ENCODE results near the gene PDXK.
"Not testable (repeated sequence)": the region's sequence is repeated elsewhere in the genome, so short reads cannot be mapped to it uniquely, and the experiment has no call there.

PDXK gene

DNA sequence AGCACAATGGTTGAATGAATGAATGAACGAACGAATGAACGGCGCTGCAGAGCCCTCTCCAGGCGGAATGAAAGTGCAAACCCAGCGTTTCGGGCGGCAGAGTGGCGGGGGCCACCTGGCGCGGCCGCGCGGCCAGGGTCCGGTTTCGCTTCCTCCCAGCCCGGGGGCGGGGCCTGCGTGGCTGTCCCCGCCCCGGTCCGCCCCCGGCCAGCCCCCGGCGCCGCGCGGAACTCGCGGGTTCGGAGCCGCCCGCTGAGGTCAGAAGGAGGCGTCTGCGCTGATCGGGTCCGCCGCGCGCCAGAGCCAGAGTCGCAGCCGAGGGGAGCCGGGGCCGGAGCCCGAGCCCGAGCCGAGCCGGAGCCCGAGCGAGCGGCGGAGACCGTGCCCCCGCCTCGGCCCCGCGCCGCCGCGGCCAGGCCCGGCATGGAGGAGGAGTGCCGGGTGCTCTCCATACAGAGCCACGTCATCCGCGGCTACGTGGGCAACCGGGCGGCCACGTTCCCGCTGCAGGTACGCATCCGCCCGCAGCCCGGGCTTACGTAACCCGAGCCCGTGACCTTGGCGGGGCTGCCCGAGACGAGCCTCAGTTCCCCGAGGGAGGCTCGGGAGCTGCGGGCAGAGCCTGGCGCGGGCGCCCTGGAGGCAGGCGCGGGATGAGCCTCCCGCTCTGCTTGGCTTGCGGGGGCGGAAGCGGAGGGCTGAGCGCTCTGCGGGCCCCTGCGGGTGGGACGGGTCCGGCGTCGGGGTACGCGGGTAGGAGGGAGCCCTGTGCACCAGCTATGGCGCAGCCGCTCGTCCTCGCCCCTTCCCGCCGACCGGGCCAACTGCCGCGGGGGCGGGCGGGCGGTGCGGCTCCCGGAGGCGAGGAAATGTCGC is at the start of gene PDXK:
PDXK (plus strand) TSS at position 258 of the 876 bp plus-strand sequence; CDS start at position 424, 166 bp downstream.
- DNase-seq (ENCODE audit: low read depth in 3 of 3, low spot score in 1 of 3), result peak in 2 of 3 donors; percentile 45 to 63

DNA sequence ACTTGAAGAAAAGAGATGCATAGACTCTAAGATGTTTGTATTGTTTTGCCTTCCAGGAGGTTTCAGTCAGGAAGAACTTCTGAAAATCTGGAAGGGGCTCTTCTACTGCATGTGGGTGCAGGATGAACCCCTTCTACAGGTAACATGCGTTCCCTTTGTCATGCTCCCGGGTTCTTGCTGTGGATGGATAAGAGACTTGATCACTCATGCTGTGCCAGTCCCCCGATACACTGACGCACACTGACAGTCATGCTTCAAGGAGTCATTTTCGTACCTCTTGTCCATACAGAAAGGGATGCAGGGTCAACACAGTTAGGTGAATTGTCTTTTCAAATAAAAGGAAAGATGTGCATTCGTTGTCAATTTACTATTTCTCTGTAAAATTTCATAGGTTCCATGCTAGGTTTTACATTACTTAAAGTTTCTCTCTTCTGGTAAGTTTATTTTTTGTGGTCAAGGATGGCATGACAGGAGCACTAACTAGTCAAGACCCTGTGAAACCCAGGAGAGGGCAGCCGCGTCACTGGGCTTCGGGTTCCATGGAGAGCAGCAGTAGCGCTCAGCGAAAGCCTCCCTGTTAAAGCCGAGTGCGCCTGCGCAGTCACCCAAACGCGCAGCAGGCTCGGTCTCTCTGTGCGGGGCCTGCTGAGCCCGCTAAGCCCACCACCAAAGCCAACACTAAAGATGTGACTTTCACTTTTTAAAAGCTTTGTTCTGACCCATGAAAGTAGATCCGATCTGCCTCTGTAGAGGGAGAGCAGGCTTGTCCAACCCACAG is 48.9 kb upstream of the PDXK start:
- no peak for DNase-seq (ENCODE audit: low read depth in 3 of 3, low spot score in 1 of 3)

DNA sequence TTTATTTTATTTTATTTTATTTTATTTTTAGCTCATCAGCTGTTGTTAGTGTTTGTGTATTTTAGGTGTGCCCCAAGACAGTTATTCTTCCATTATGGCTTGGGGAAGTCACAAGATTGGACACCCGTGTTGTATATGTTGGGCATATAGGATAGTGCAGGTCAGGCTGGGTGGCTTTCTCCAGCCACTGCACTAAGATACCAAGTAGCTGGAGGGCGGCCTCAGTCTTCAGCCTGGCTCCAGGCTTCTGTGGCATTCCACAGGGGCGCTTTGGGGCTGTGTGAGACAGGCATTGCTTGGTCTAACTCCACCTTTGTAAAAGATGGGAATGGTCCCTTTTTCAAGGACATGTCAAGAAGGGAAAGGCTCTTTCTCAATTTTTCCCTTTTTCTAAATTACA is 43.1 kb upstream of the PDXK start:
- no peak for DNase-seq (ENCODE audit: low read depth in 3 of 3, low spot score in 1 of 3)

DNA sequence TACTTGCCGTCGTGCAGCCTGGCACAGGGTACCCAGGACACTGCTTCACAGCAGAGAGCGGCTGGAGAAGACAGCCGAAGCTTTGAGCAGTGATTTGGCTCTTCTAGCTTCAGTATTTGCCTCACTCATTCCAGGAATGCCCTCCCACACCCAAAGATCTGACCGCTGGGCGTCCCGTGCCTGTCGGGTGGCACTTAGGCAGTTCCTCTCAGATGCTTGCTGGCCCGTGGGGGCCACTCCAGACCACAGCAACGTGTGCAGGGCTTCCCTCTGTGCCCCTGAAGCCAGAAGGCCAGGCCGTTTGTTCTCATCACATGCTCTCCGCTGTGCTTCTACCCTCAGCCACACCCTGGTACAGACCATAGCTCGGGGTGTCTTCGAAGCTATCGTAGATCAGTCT is 42.5 kb upstream of the PDXK start:
- no peak for DNase-seq (ENCODE audit: low read depth in 3 of 3, low spot score in 1 of 3)

DNA sequence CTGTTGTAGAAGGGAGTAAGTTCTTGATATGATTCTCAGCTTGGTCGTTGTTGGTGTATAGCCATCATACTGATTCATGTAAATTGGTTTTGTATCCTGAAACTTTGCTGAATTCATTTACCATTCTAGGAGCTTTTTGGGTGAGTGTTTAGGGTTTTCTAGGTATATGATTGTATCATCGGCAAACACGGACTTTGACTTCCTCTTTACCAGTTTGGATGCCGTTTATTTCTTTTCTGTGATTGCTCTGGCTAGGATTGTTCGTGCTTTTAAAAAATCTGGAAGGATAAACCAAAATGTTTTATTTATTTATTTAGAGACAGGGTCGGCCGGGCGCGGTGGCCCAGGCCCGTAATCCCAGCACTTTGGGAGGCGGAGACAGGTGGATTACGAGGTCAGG is 39.0 kb upstream of the PDXK start:
- DNase-seq (ENCODE audit: low read depth in 3 of 3, low spot score in 1 of 3), result no peak

DNA sequence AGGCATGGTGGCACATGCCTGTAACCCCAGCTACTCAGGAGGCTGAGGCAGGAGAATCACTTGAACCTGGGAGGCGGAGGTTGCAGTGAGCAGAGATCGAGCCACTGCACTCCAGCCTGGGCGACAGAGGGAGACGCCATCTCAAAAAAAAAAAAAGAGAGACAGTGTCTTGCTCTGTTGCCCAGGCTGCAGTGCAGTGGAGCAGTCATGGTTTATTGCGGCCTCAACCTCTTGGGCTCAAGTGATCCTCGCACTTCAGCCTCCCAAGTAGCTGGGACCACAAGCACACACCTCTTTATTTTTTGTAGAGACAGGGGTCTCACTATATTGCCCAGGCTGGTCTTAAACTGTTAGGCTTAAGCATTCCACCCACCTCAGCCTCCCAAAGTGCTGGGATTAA is 38.5 kb upstream of the PDXK start:
- not testable (repeated sequence) for DNase-seq (ENCODE audit: low read depth in 3 of 3, low spot score in 1 of 3)

DNA sequence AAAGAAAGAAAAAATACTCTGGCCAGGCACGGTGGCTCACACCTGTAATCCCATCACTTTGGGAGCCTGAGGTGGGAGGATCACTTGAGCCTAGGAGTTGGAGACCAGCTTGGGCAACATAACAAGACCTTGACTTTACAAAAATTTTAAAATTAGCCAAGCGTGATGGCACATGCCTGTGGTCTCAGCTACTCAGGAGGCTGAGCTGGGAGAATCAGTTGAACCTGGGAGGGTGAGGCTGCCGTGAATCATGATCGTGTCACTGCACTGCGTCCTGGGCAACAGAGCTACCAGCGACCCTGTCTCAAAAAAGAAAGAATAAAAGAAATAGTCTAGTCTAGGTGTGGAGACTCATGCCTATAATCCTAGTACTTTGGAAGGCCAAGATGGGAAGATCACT is 37.3 kb upstream of the PDXK start:
- no peak for DNase-seq (ENCODE audit: low read depth in 3 of 3, low spot score in 1 of 3)

DNA sequence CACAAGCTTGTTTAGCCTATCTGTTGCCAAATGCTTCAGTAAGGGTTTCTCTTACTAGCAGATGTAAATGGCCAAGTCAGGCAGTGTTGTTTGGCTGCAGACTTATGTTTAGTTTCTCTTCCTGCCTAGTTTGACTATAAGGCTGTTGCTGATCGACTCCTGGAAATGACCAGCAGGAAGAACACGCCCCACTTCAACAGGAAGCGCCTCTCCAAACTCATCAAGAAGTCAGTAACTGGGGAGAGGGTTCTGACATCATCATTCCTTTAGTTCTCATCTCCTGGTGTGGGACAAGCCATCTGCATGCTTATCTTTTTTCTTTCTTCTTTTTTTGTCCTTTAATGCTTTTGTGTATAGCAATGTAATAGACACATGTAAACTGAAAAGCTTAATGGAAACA is 34.5 kb upstream of the PDXK start:
- no peak for DNase-seq (ENCODE audit: low read depth in 3 of 3, low spot score in 1 of 3)

DNA sequence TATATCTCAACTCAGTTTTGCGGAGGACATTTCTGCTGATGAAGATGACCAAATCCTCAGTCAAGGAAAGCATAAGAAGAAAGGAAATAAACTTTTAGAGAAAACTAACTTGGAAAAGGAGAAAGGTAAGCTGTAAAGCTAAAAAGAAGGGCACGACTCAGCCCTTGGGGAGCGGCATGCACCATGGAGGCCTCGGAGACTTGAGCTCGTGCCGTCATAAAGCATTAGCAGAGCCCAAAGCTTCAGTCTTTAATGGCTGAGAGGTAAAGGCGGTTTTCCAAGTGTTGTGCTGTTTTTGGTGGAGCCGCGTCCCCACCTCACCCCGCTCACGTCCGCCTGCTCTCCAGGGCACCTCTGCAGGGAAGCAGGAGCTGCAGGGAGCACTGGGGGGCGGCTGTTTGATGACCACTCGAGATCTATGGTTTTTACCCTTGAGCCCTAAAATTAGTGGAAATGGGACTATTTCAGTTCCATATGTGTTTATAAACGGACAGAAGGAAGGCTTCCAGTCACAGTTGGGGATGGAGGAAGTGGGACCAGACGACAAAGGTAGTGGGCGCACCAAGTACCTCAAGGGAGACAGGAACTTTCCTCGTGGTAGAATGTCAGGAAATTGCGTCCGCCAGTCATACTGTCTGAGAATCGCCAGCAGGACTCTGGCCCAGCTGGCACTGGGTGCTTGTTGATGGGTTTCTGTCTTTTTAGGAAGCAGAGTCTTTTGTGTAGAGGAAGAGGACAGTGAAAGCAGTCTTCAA is 31.9 kb upstream of the PDXK start:
- DNase-seq (ENCODE audit: low read depth in 3 of 3, low spot score in 1 of 3), result no peak

DNA sequence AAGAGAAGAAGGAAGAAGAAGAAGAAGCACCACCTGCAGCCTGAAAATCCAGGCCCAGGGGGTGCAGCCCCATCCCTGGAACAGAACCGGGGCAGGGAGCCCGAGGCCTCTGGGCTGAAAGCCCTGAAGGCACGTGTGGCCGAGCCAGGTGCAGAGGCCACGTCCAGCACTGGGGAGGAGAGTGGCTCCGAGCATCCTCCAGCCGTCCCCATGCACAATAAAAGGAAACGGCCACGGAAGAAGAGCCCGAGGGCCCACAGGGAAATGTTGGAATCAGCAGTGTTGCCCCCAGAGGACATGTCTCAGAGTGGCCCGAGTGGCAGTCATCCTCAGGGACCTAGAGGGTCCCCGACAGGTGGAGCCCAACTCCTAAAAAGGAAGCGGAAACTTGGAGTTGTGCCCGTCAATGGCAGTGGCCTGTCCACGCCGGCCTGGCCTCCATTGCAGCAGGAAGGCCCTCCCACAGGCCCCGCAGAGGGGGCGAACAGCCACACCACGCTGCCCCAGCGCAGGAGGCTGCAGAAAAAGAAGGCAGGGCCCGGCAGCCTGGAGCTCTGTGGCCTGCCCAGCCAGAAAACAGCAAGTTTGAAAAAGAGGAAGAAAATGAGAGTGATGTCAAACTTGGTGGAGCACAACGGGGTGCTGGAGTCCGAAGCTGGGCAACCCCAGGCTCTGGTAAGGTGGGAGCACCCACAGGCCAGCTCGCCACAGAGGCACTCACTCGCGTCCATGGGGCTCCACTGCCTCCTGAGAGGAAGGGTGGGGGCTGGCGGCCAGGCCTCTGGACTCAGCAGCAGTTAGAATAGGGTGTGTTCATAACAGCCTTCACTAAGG is 31.1 kb upstream of the PDXK start:
- no peak for DNase-seq (ENCODE audit: low read depth in 3 of 3, low spot score in 1 of 3)

DNA sequence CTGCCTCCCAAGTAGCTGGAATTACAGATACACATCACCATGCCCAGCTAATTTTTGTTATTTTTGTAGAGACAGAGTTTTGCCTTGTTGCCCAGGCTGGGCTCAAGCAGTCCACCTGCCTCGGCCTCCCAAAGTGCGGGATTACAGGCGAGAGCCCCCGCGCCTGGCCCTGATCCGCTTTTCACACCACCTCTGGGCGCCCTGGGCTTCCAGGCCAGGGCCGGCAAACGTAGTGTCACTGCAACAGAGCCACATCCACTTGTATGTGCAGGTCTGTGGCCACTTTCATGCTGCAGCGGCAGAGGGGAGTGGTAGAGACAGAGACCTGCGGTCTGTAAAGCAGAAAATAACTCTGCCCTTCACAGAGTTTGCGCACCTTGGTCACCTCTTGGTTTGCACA is 30.0 kb upstream of the PDXK start:
- DNase-seq (ENCODE audit: low read depth in 3 of 3, low spot score in 1 of 3), result no peak

DNA sequence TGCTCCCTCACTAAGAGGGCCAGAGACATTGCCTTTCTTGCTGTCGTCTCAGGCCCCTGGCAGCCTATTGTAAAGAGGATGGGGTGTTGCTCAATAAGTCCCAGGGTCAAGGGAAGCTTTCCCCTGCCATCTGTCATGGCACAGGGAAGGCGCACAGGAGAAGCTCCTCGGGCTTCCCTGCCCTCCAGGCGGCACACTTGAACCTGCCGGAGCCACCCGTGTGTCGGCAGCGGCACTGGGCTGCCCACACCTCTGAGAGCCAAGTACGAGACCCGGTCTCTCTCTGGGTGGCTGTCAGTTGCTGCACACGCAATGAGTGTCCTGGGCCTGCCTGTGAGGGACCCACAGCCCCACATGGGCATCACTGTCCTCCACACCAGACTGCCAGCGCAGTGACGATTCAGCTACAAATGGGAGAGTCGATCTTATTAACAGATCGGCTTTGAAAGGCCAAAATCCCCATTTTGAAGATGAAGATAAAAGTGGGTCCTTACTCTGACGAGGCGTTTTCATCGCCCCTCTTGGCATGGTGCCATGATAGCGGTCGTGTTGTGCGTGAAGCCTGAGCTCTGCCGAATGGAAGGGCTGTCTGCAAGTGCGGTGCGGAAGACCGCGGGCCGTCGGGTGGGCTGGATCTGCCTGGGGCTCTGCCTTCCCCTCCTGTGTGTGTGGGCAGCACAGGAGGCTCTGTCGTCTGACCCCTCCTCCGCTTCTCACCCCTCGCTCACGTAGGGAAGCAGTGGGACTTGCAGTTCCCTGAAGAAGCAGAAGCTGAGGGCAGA is 29.2 kb upstream of the PDXK start:
- no peak for DNase-seq (ENCODE audit: low read depth in 3 of 3, low spot score in 1 of 3)

DNA sequence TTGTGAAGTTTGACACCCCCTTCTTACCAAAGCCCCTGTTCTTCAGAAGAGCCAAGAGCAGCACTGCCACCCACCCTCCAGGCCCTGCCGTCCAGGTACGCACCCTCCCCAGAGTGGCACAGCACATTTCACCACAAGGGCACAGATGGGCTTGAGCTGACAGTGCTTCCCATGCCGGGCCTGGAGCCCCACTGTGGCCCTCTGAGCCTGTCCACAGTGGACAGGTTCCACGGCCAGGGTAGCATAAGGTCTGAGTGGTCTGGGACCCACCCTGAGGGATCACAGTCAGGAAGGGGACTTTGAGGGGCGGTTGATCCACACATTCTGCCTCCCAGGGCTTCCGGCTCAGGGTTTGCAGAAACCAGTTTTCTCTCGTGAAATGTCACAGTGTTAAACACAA is 28.6 kb upstream of the PDXK start:
- no peak for DNase-seq (ENCODE audit: low read depth in 3 of 3, low spot score in 1 of 3)

DNA sequence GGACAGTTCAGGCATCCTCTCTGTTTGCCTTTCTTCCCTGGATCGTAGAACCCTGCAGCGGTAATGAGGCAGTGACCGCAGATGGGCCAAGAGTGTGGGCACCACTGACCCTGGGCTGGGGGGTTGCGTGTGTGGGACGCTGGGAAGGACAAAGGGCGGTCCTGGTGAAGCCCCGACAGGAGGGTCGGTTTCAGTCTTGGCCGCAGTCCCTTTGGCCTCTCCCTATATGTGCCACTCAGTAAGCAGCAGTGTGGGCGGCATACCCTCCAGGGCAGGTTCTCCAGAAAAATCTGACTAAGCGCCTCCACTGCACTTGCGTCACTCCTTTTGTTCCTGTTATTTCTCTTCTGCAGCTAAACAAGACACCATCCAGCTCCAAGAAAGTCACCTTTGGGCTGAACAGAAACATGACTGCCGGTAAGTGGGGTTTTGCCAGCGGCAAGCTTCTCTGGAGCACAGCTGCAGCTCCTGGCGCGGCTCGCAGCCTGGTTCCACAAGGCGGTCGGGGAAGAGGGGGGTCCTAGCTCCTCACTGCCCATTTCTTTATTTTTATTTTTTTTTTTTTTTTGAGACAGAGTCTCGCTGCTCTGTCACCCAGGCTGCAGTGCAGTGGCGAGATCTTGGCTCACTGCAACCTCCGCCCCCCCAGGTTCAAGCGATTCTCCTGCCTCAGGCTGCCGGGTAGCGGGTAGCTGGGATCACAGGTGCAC is 27.7 kb upstream of the PDXK start:
- no peak for DNase-seq (ENCODE audit: low read depth in 3 of 3, low spot score in 1 of 3)

DNA sequence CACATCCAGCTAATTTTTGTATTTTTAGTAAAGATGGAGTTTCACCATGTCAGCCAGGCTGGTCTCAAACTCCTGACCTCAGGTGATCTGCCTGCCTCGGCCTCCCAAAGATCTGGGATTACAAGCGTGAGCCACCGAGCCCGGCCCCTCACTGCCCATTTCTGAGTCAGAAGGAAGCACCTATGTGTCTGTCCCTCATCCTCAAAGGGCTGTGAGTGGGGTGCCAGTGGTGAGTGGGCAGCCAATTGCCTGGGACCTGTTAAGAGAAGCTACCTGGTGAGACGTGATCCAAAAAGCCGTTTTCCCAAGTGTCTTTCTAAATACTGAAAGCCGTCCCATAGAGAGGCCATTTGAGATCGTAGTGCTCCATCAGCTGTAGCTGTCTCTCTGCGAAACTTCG is 27.1 kb upstream of the PDXK start:
- no peak for DNase-seq (ENCODE audit: low read depth in 3 of 3, low spot score in 1 of 3)

DNA sequence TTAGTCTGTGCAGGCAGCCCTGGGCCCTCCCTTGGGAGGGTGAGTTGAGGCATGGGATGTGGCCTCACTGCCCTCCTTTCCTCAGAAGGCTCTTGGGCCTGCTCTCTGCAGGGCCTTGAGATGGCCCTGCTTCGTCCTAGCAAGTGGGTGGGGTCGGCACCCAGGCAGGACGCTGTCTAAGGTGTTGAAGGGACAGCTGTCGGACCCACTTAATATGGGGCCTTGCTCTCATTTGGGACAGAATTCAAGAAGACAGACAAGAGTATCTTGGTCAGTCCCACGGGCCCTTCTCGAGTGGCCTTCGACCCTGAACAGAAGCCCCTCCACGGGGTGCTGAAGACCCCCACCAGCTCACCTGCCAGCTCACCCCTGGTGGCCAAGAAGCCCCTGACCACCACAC is 26.0 kb upstream of the PDXK start:
- no peak for DNase-seq (ENCODE audit: low read depth in 3 of 3, low spot score in 1 of 3)

DNA sequence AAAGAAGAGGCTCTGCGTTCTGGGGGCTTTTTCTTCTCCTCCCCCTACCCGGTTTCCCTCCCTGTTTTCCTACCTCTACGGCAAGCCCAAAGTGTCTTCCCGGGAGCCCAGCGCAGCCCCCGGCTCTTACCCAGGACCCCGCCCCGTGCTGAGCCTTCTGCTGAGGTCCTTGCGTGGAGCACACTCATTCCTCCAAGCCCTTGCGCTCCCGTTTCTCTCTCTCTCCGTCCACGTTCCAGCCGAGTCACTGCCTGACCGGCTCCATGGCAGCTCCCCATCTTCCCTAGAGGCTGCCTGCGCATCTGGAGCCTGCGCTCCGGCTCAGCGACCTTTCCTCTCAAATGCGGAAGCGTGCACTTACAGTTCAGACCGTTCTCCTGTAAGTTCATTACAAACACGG is 24.9 kb upstream of the PDXK start:
- no peak for DNase-seq (ENCODE audit: low read depth in 3 of 3, low spot score in 1 of 3)

DNA sequence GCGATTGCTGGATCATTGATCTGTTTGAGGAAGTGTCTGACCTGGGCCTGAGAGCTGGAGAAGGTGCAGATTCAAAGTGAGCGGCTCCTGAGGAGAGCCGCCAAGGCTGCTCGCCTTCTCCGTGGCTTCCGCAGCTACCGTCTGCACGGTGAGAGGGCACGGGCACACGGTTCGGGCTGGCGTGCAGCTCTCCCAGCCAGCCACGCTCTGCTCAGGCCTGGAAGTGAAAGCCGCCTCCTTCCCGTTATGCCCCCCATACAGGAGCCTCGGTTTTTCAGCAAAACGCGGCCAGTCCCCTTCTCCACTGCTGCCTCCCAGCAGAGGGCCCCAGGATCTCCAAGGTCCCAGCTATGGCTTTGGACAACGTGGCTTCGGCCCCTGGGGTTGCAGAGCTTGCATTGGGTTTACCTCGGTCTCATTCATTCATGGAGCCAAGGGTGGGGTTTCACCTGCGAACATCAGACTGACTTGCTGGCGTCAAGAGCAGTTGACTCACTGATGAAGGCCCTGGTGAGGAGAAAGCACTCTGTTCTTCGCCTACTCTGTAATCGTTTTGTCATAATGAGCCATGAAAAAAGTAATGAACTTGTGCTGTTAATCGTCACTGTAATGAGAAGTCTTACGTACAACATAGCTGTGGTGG is 24.4 kb upstream of the PDXK start:
- DNase-seq (ENCODE audit: low read depth in 3 of 3, low spot score in 1 of 3), result no peak

DNA sequence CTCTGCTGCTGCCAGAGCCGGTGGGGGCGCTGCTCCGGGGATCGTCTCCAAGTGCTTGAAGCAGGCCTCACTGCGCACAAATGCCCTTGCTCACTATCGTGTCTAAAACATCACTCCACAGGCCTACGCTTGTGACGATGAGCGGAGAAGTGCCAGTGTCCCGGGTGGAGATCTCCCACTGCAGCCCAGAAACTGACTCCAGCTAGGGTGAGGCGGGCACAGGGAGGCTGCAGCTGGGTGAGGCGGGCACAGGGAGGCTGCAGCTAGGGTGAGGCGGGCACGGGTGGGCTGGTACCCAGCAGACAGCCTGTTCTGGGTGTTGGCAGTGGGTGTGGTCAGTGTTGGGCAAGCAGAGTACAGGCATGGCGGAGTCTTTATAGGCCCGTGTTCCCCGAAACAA is 22.7 kb upstream of the PDXK start:
- no peak for DNase-seq (ENCODE audit: low read depth in 3 of 3, low spot score in 1 of 3)
